HL-60/S4 (cell line): ENCODE data around the gene SIMC1.
"Not testable (repeated sequence)": the region's sequence is repeated elsewhere in the genome, so short reads cannot be mapped to it uniquely, and the experiment has no call there.

Experiments used
- in situ Hi-C: fragments of 300-500 bp; cut with MboI; formaldehyde crosslinking; loops from 2 replicates; pipeline ENCODE4 v1.14.3; 2022; ENCODE audit warnings: low sequenced_read_pairs

Gene SIMC1

GRCh38 chr5:176237971-176238644 is at the start of gene SIMC1:
Gene SIMC1, plus strand, starts transcription at chr5:176238424. Its CDS starts 85 bp downstream, at chr5:176238509.
- in situ Hi-C loops = not testable (repeated sequence)

GRCh38 chr5:176188506-176189193 is 49.6 kb upstream of the SIMC1 start:
- in situ Hi-C loops = no loop called here

- in situ Hi-C loops = no loop called here
These were observed 48.4 kb upstream of the SIMC1 start for GRCh38 chr5:176189857-176190256.

- in situ Hi-C loops = no loop called here
These were observed 47.1 kb upstream of the SIMC1 start for GRCh38 chr5:176190886-176191755.

- in situ Hi-C loops = no loop called here
These were observed 46.0 kb upstream of the SIMC1 start for GRCh38 chr5:176192094-176192721.

- in situ Hi-C loops = not testable (repeated sequence)
These were observed 45.5 kb upstream of the SIMC1 start for GRCh38 chr5:176192722-176193117.

- in situ Hi-C loops = not testable (repeated sequence)
These were observed 44.6 kb upstream of the SIMC1 start for GRCh38 chr5:176193636-176194035.

GRCh38 chr5:176194238-176195083 is 43.8 kb upstream of the SIMC1 start:
- in situ Hi-C loops = not testable (repeated sequence)

- in situ Hi-C loops = not testable (repeated sequence)
These were observed 43.2 kb upstream of the SIMC1 start for GRCh38 chr5:176195084-176195413.

- in situ Hi-C loops = not testable (repeated sequence)
These were observed 42.6 kb upstream of the SIMC1 start for GRCh38 chr5:176195487-176196207.

- in situ Hi-C loops = not testable (repeated sequence)
These were observed 41.4 kb upstream of the SIMC1 start for GRCh38 chr5:176196781-176197180.

GRCh38 chr5:176197234-176197858 is 40.9 kb upstream of the SIMC1 start:
- in situ Hi-C loops = not testable (repeated sequence)

- in situ Hi-C loops = not testable (repeated sequence)
These were observed 39.9 kb upstream of the SIMC1 start for GRCh38 chr5:176198299-176198698.

GRCh38 chr5:176198991-176199733 is 39.1 kb upstream of the SIMC1 start:
- in situ Hi-C loops = not testable (repeated sequence)

- in situ Hi-C loops = not testable (repeated sequence)
These were observed 38.3 kb upstream of the SIMC1 start for GRCh38 chr5:176199803-176200399.

- in situ Hi-C loops = no loop called here
These were observed 36.4 kb upstream of the SIMC1 start for GRCh38 chr5:176201811-176202210.

- in situ Hi-C loops = no loop called here
These were observed 35.1 kb upstream of the SIMC1 start for GRCh38 chr5:176203086-176203485.

GRCh38 chr5:176203535-176203934 is 34.7 kb upstream of the SIMC1 start:
- in situ Hi-C loops = not testable (repeated sequence)
